Hepatocyte (in vitro differentiated cells): Measurements from ENCODE around the gene ARSG. TPM values are rescaled to one million over a fixed set of nuclear protein-coding genes. Genes with fewer than 3 reads are reported as not detected.
A peak's percentile ranks its signal among the peaks of the same experiment; 100 is the strongest.

Source experiments
- DNase-seq: peaks from one replicate; pipeline ENCODE4 v3.0.0-alpha.2; 2016; ENCODE audit warnings: low spot score
- H2AFZ ChIP-seq: fragments of 200-600 bp; sonication (generic); 2 replicates; pipeline ENCODE4 v1.6.0; 2016; ENCODE audit warnings: antibody characterized with exemption, mild to moderate bottlenecking
- H3K27ac ChIP-seq: fragments of 200-600 bp; sonication (generic); 2 replicates; pipeline ENCODE4 v1.5.1; 2016; ENCODE audit warnings: mild to moderate bottlenecking
- H3K27me3 ChIP-seq: fragments of 200-600 bp; sonication (generic); 2 replicates; pipeline ENCODE4 v1.6.1; 2016
- H3K36me3 ChIP-seq: fragments of 200-600 bp; sonication (generic); replicated peaks from 2 replicates; pipeline ENCODE4 v1.5.1; 2016; ENCODE audit warnings: low read depth; ENCODE audit not compliant: insufficient read depth
- H3K4me1 ChIP-seq: fragments of 200-600 bp; sonication (generic); 2 replicates; pipeline ENCODE4 v1.5.1; 2016; ENCODE audit warnings: mild to moderate bottlenecking, moderate library complexity; ENCODE audit not compliant: insufficient read depth
- H3K4me2 ChIP-seq: fragments of 200-600 bp; sonication (generic); 2 replicates; pipeline ENCODE4 v1.6.0; 2016
- H3K4me3 ChIP-seq: fragments of 200-600 bp; sonication (generic); 2 replicates; pipeline ENCODE4 v1.5.1; 2016; ENCODE audit warnings: mild to moderate bottlenecking
- H3K79me2 ChIP-seq: fragments of 200-600 bp; sonication (generic); 2 replicates; pipeline ENCODE4 v1.6.0; 2017; ENCODE audit warnings: mild to moderate bottlenecking
- H3K9me2 ChIP-seq: fragments of 200-600 bp; sonication (generic); replicated peaks from 2 replicates; pipeline ENCODE4 v1.6.0; 2017; ENCODE audit warnings: mild to moderate bottlenecking; ENCODE audit not compliant: insufficient read depth
- H3K9me3 ChIP-seq: fragments of 200-600 bp; sonication (generic); 2 replicates; pipeline ENCODE4 v1.5.1; 2016; ENCODE audit warnings: low read depth, mild to moderate bottlenecking
- H4K20me1 ChIP-seq: fragments of 200-600 bp; sonication (generic); 2 replicates; pipeline ENCODE4 v1.6.0; 2016; ENCODE audit warnings: mild to moderate bottlenecking; ENCODE audit not compliant: insufficient read depth, poor library complexity, severe bottlenecking
- CTCF ChIP-seq: fragments of 200-600 bp; sonication (generic); IDR thresholded peaks from 2 replicates; pipeline ENCODE4 v1.5.1; 2016; ENCODE audit warnings: antibody characterized with exemption, mild to moderate bottlenecking; ENCODE audit not compliant: poor library complexity
- EZH2 ChIP-seq: fragments of 200-600 bp; sonication (generic); IDR thresholded peaks from 2 replicates; pipeline ENCODE4 v1.6.1; 2016; ENCODE audit warnings: antibody characterized with exemption, mild to moderate bottlenecking, borderline replicate concordance
- EZH2phosphoT487 ChIP-seq: fragments of 200-600 bp; sonication (generic); IDR thresholded peaks from one replicate; pipeline ENCODE4 v1.6.1; 2018; ENCODE audit warnings: antibody characterized with exemption, mild to moderate bottlenecking, low read depth, moderate library complexity; ENCODE audit not compliant: unreplicated experiment, severe bottlenecking
- WGBS: methylation state at CpG from one replicate; pipeline ENCODE4 v1.1.6; 2016; ENCODE audit warnings: low lambda C conversion rate; ENCODE audit errors: missing lambda C conversion rate; 5-methylcytosine and 5-hydroxymethylcytosine counted together
- microRNA counts: library from miRNA; unstranded; fragments of <30 nt; microRNA quantifications from one replicate; lab custom pipeline; 2017
- microRNA-seq: library from miRNA; unstranded; fragments of <30 nt; microRNA quantifications from one replicate; pipeline ENCODE4, GENCODE V29; 2017
- polyA plus RNA-seq: library from polyadenylated mRNA; unstranded; fragments of >200 nt; fragmentation: Nextera tagmentation; extraction: Ambion mirVana; gene quantifications from 2 replicates; pipeline ENCODE4 v1.2.1, GENCODE V29; 2016
- small RNA-seq: library from RNA; depleted of rRNA; stranded (forward); fragments of <200 nt; gene quantifications from one replicate; pipeline ENCODE3, GENCODE V24; 2014
- total RNA-seq: library from RNA; depleted of rRNA; stranded (reverse); fragments of >200 nt; gene quantifications from 2 replicates; pipeline ENCODE4 v1.2.3, GENCODE V29; 2014

The ARSG gene
- total and polyA plus RNA-seq, 2 experiments from 2014 or later: 1.3 to 1.4 TPM

GRCh38 chr17:68468788-68469187 is 177.5 kb downstream of the ARSG start:
- Histone ChIP-seq H3K4me2 (no peak overlapping the region), H3K4me3 (no peak overlapping the region), H3K79me2 (no peaks in the 10 kb centered on the region), H2AFZ (no peak overlapping the region), H4K20me1 (no peaks in the 10 kb centered on the region), H3K9me2 (no peaks in the 10 kb centered on the region), H3K27me3 (no peaks in the 10 kb centered on the region), H3K27ac (peak overlapping the region; percentile 57), H3K4me1 (no peaks in the 10 kb centered on the region), H3K9me3 (no peaks in the 10 kb centered on the region), H3K36me3 (no peaks in the 10 kb centered on the region)
- TF ChIP-seq CTCF: no peak
- no peak for TF ChIP-seq EZH2phosphoT487
- no peak for TF ChIP-seq EZH2
- no peak for DNase-seq
- WGBS: 22% methylated on average over 1 of the region's 1 CpG

MicroRNA genes within 50 kb of the gene (microRNA counts, 767-probe panel; counts per million panel counts)
- microRNA hsa-miR-635 (lab: Ali Mortazavi, UCI): not detected

Small RNAs within 50 kb of the gene (microRNA-seq; reads per million reads assigned to microRNA genes)
- not detected for gene MIR635

Small RNAs within 50 kb of the gene (small RNA-seq; reads per million reads assigned to genes)
- 0.09 reads per million for gene MIR635

Other genes with a start within 250 kb of the ARSG start
- gene AMZ2, start 43.5 kb upstream of the ARSG start, total RNA-seq: 58.8 and 64.7 TPM in 2 replicates
- 51.6 and 53.1 TPM in 2 replicates for gene AMZ2, start 43.5 kb upstream of the ARSG start, polyA plus RNA-seq
- gene SLC16A6, start 368 bp upstream of the ARSG start, total RNA-seq: 0.44 TPM in 1 of 2 replicates, not detected in the other
- gene SLC16A6, start 368 bp upstream of the ARSG start, polyA plus RNA-seq: 0.06 and 0.17 TPM in 2 replicates
- 67.4 and 84.0 TPM in 2 replicates for gene WIPI1, start 166.0 kb downstream of the ARSG start, total RNA-seq
- gene WIPI1, start 166.0 kb downstream of the ARSG start, polyA plus RNA-seq: 79.6 and 91.3 TPM in 2 replicates
- 253 and 270 TPM in 2 replicates for gene PRKAR1A, start 220.9 kb downstream of the ARSG start, total RNA-seq
- gene PRKAR1A, start 220.9 kb downstream of the ARSG start, polyA plus RNA-seq: 182 TPM in 2 replicates